Fibroblast of skin of back (primary cell): Measurements from ENCODE around the gene SUSD4.

Experiments used
- DNase-seq: peaks from one replicate; pipeline ENCODE4 v3.0.0-alpha.2; 2013

SUSD4 gene

GRCh38 chr1:223329252-223329651 lies 34.7 kb downstream of the SUSD4 start:
- no peak for DNase-seq

DNA sequence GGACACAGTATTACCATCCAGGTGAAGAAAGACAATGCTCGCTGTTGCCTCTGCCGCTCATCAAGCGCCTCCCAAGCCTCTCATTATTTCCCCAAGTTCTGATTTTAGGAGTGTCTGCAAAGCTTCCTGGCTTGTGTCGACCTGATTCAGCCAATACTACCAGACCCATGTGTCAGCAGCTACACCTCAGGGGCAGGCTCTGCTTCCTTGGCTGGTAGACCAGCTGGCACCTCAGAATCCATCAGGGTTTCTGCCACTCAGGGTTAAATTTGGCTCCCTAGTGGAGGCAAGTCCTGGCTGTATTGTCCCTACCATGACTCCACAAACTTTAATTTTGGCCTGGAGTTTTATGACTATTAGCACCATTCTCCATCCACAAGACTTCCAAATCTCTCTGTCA lies 35.4 kb downstream of the SUSD4 start:
- no peak for DNase-seq

- peak; percentile 21 for DNase-seq
These were observed 37.2 kb downstream of the SUSD4 start for GRCh38 chr1:223326776-223327175.

GRCh38 chr1:223323491-223324484 lies 40.2 kb downstream of the SUSD4 start:
- DNase-seq, result no peak

DNA sequence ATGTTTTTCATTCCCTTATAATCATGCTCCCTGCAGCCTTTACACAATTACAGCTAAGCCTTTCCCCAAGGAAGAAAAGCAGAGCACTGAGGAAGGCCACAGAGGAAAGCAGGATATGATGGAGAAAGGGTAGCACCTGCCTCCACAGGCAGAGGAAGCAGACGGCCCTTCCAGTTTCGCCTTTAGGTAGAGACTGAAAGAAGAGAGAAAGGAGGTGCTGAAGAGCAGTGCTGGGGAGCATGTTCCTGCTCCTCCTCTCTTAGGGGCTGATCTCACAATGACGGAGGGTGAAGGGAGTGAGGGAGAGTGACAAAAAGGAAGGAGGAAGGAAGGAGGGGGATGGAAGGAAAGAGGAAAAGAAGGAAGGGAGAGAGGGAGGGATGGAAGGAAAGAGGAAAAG lies 41.1 kb downstream of the SUSD4 start:
- no peak for DNase-seq

GRCh38 chr1:223320959-223321358 lies 43.0 kb downstream of the SUSD4 start:
- no peak for DNase-seq

- DNase-seq, result no peak
These were observed 43.9 kb downstream of the SUSD4 start for GRCh38 chr1:223319905-223320580.

GRCh38 chr1:223319398-223319797 lies 44.6 kb downstream of the SUSD4 start:
- no peak for DNase-seq

GRCh38 chr1:223316082-223316481 lies 47.9 kb downstream of the SUSD4 start:
- no peak for DNase-seq

GRCh38 chr1:223315665-223316064 lies 48.3 kb downstream of the SUSD4 start:
- no peak for DNase-seq

GRCh38 chr1:223313415-223313754 lies 50.6 kb downstream of the SUSD4 start:
- no peak for DNase-seq

DNA sequence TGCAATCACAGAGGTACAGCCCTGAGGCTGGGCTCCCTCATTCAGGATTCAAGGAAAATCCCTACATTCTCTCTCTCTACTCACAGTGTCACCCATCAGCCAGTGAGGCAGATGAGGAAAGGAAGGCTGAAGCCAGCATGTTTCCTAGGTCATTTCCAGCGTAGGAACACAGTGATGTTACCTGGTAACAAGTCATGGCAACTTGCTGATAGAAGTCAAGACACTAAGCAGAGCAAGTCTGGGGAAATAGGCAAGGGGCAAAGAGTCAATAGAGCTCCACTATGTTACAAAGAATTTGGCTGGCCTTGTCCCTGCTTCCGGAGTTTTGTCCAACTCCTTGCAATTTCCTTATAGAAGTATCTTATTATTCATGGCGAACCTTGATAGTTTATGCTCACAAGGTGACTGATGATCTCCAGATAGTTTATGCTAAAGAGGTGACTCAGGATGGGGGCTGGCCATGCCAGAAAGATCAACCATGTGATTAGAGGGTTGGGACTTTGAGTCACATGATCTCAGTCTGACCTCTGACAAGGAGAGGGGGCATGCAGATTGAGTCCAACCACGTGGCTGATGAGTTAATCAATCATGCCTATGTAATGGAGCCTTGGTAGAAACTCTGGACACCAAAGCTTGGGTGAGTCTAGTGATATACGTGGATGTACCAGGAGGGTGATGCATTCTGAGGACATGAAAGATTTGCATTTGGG lies 51.1 kb downstream of the SUSD4 start:
- DNase-seq, result no peak

GRCh38 chr1:223312273-223312672 lies 51.7 kb downstream of the SUSD4 start:
- no peak for DNase-seq

DNA sequence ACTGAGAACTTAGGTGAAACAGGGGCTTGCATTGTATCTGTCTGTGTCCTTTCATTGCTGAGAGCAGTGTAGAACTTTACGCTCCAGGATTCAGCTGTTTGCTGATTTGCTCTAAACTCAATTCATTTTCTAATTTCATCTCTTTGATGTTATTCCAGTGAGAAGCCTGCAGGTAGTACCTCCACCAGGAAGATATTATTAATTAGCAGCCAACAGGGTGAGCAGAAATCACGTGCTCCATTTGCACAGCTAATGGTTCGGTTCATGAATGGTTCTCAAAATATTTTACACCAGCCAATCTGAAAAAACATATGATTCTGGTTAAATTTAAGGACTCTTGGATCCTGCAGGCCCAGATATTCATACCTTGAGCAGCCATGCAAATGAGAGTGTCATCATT lies 52.1 kb downstream of the SUSD4 start:
- no peak for DNase-seq

- no peak for DNase-seq
These were observed 55.8 kb downstream of the SUSD4 start for GRCh38 chr1:223308136-223308535.

DNA sequence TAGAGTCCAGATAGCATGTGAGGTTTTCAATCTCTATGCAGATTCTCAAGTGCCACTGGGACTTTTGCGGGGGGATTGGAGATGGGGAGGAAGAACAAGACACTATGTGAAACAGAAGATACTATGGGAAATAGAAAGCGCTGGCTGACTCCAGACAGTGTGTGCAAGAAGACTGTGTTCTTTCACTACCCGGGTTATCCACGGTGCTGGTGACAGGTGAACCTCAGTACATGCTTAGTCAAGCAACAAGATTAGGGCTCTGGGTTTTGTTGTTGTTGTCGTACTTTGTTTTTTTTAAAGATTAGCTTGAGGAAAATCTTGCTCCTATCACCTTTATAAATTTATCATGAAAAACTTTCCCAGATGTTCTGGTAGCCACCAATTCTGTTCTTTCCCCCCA lies 56.4 kb downstream of the SUSD4 start:
- DNase-seq, result no peak

GRCh38 chr1:223304931-223305330 lies 59.0 kb downstream of the SUSD4 start:
- DNase-seq, result no peak

GRCh38 chr1:223301371-223301770 lies 62.6 kb downstream of the SUSD4 start:
- DNase-seq, result no peak

GRCh38 chr1:223299553-223299952 lies 64.4 kb downstream of the SUSD4 start:
- DNase-seq, result peak; percentile 17

DNA sequence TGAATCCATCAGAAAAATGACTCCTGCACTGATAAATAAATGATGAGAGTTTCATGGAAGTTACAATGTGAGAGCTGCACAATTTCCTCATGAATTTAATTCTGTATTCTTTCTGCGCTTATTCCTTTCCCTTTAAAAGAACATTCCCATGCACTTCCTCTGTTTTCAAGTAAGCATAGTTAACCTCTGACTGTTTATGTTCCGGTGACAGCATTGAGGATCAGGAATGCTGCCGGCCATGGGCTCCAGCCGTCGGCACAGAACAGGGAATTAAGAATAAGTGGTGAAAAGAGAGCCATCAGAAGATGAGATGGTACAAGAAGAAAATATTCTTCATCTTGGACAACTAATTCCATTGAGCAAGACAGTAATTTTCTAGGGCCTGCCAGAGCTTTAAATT lies 65.3 kb downstream of the SUSD4 start:
- peak; percentile 46 for DNase-seq

- no peak for DNase-seq
These were observed 66.2 kb downstream of the SUSD4 start for GRCh38 chr1:223297800-223298199.

GRCh38 chr1:223291796-223292195 lies 72.2 kb downstream of the SUSD4 start:
- no peak for DNase-seq

DNA sequence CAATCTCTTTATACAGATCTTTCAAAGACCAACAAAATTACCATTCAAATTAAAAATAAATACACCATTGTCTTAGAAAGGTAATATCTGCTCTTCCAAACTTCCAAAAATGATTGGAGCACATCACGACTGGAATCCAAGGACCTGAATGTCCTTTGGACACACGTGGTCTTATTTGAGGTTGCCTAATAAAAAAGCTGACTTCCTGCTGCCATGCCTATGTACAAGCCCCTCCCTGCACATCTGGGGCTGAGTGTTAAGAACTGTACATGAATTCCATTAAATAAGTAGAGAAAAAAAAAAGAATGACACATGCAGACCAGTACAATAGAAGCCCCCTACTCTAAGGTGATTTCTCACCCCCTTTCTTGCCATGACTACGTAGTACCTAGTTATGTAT lies 73.6 kb downstream of the SUSD4 start:
- DNase-seq, result no peak
